Activated CD4-positive, alpha-beta T cell treated with anti-CD3 and anti-CD28 coated beads, Interleukin-2, amount 10 ng/mL, durations not matched to agents 7 days and 5 days (primary cell): ENCODE data around the gene SPAST. TPM values are rescaled to one million over a fixed set of nuclear protein-coding genes. Genes with fewer than 3 reads are reported as not detected.
A peak's percentile ranks its signal among the peaks of the same experiment; 100 is the strongest.
"Not testable (repeated sequence)": the region's sequence is repeated elsewhere in the genome, so short reads cannot be mapped to it uniquely, and the experiment has no call there.

Experiments used
- CTCF ChIA-PET: fragments of 350-600 bp; sonication (Branson Sonifier 250); formaldehyde crosslinking; loops from one replicate; lab custom pipeline; 2021; ENCODE audit warnings: antibody characterized with exemption; lab: Charles Lee
- POLR2A ChIA-PET: fragments of 350-600 bp; sonication (Branson Sonifier 250); formaldehyde crosslinking; loops from one replicate; lab custom pipeline; 2021; ENCODE audit warnings: antibody characterized with exemption; lab: Charles Lee
- DNase-seq: peaks from one replicate; pipeline ENCODE4 v3.0.0-alpha.2; 2020
- H3K27ac Mint-ChIP-seq: one replicate; pipeline ENCODE4 v1.8.0; 2021; ENCODE audit warnings: mild to moderate bottlenecking, moderate library complexity, mixed read lengths
- H3K27me3 Mint-ChIP-seq: one replicate; pipeline ENCODE4 v1.8.0; 2021; ENCODE audit warnings: mixed read lengths
- H3K36me3 Mint-ChIP-seq: one replicate; pipeline ENCODE4 v1.8.0; 2021; ENCODE audit warnings: low read depth, mixed read lengths
- H3K4me1 Mint-ChIP-seq: one replicate; pipeline ENCODE4 v1.8.0; 2021; ENCODE audit warnings: mixed read lengths
- H3K4me3 Mint-ChIP-seq: one replicate; pipeline ENCODE4 v1.8.0; 2021; ENCODE audit warnings: mild to moderate bottlenecking, moderate library complexity, mixed read lengths
- H3K9me3 Mint-ChIP-seq: one replicate; pipeline ENCODE4 v1.8.0; 2021; ENCODE audit warnings: mixed read lengths
- total RNA-seq, 2 experiments: library from RNA; stranded (reverse); gene quantifications; one replicate each; pipeline ENCODE4 v1.2.3, GENCODE V29; 2021

Gene SPAST
- total RNA-seq, 2 experiments from 2014 or later, result 22.4 to 25.2 TPM

- peak overlapping the region; percentile 31 for H3K27ac Mint-ChIP-seq
- DNase-seq, result no peak
- no peaks in the 10 kb centered on the region for H3K4me1 Mint-ChIP-seq
- H3K36me3 Mint-ChIP-seq, result peaks cover 30% of the 10 kb centered on the region
- no peaks in the 10 kb centered on the region for H3K9me3 Mint-ChIP-seq
- CTCF ChIA-PET, result no interaction called here
- POLR2A ChIA-PET, result no interaction called here
- no peaks in the 10 kb centered on the region for H3K27me3 Mint-ChIP-seq
- H3K4me3 Mint-ChIP-seq, result no peak overlapping the region
Measured at GRCh38 chr2:32135409-32135808, 72.1 kb downstream of the SPAST start.

GRCh38 chr2:32136097-32136496, 72.7 kb downstream of the SPAST start:
- POLR2A ChIA-PET, result no interaction called here
- CTCF ChIA-PET, result interaction anchor here (0.6 kb wide), 2 partner anchors 61 to 1971 kb away, joined by 3 to 4 read pairs; no protein-coding TSS in a partner anchor

GRCh38 chr2:32151544-32151943, 88.2 kb downstream of the SPAST start:
- CTCF ChIA-PET, result interaction anchor here (0.8 kb wide), 1 partner anchor 11 kb away, joined by 3 read pairs; no protein-coding TSS in a partner anchor

More at GRCh38 chr2:32136097-32136496, 72.7 kb downstream of the SPAST start:
- Mint-ChIP-seq H3K36me3 (peaks cover 29% of the 10 kb centered on the region), H3K27me3 (no peaks in the 10 kb centered on the region), H3K9me3 (no peaks in the 10 kb centered on the region), H3K4me1 (no peaks in the 10 kb centered on the region), H3K4me3 (no peak overlapping the region), H3K27ac (no peak overlapping the region)
- no peak for DNase-seq

GRCh38 chr2:32159678-32160077, 96.3 kb downstream of the SPAST start:
- peaks cover 4% of the 10 kb centered on the region for H3K4me1 Mint-ChIP-seq
- no peaks in the 10 kb centered on the region for H3K9me3 Mint-ChIP-seq
- ChIA-PET POLR2A (no interaction called here), CTCF (no interaction called here)
- H3K36me3 Mint-ChIP-seq, result peaks cover 9% of the 10 kb centered on the region
- H3K27me3 Mint-ChIP-seq, result no peaks in the 10 kb centered on the region
- H3K27ac Mint-ChIP-seq, result no peak overlapping the region
- no peak for DNase-seq
- H3K4me3 Mint-ChIP-seq, result no peak overlapping the region

More at GRCh38 chr2:32151544-32151943, 88.2 kb downstream of the SPAST start:
- H3K4me3 Mint-ChIP-seq, POLR2A ChIA-PET, H3K9me3 Mint-ChIP-seq, DNase-seq, H3K36me3 Mint-ChIP-seq, H3K27me3 Mint-ChIP-seq, H3K4me1 Mint-ChIP-seq, H3K27ac Mint-ChIP-seq: not testable (repeated sequence)

GRCh38 chr2:32161296-32161695, 97.9 kb downstream of the SPAST start:
- Mint-ChIP-seq H3K9me3 (no peaks in the 10 kb centered on the region), H3K36me3 (peaks cover 12% of the 10 kb centered on the region), H3K27me3 (no peaks in the 10 kb centered on the region), H3K4me1 (peaks cover 9% of the 10 kb centered on the region), H3K27ac (no peak overlapping the region), H3K4me3 (no peak overlapping the region)
- ChIA-PET POLR2A (no interaction called here), CTCF (no interaction called here)
- no peak for DNase-seq

DNA sequence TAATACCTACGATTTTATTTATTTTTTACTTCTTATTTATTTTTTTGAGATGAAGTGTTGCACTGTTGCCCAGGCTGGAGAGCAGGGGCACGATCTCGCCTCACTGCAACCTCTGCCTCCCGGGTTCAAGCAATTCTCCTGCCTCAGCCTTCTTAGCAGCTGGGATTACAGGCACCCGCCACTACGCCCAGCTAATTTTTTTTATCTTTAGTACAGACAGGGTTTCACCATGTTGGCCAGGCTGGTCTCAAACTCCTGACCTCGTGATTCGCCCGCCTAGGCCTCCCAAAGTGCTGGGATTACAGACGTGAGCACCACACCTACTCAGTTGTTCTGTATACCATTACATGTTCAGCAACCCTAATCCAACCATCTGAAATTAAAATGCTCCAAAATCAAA, 100.9 kb downstream of the SPAST start:
- H3K9me3 Mint-ChIP-seq, POLR2A ChIA-PET, DNase-seq, H3K27me3 Mint-ChIP-seq: not testable (repeated sequence)
- Mint-ChIP-seq H3K4me1 (peaks cover 26% of the 10 kb centered on the region), H3K4me3 (peak overlapping the region; percentile 95), H3K36me3 (peaks cover 19% of the 10 kb centered on the region), H3K27ac (peak overlapping the region; percentile 25)
- CTCF ChIA-PET, result interaction anchor here (1.3 kb wide), 1 partner anchor 15 kb away, joined by 3 read pairs; no protein-coding TSS in a partner anchor

DNA sequence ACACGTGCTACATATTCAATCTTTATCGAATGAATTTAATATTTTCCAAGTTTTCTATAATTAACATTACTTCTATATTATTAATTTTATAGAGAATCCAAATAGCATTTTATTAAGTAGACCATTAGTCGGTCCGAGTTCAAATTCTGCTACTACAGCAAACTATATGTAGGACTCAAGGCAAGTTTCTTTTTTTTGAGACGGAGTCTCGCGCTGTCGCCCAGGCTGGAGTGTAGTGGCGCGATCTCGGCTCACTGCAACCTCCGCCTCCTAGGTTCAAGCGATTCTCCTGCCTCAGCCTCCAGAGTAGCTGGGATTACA, 101.6 kb downstream of the SPAST start:
- ChIA-PET POLR2A (interaction anchor here (1.2 kb wide), 1 partner anchor 154 kb away, joined by 4 read pairs; the partner anchor contains the start of gene MEMO1), CTCF (interaction anchor here (1.1 kb wide), 1 partner anchor 101 kb away, joined by 3 read pairs; the partner anchor contains the start of gene SPAST)
- Mint-ChIP-seq H3K36me3 (peaks cover 17% of the 10 kb centered on the region), H3K4me1 (peaks cover 26% of the 10 kb centered on the region), H3K27ac (peak overlapping the region; percentile 96), H3K4me3 (peak overlapping the region; percentile 95)
- H3K9me3 Mint-ChIP-seq, H3K27me3 Mint-ChIP-seq, DNase-seq: not testable (repeated sequence)

- Mint-ChIP-seq H3K9me3 (no peaks in the 10 kb centered on the region), H3K27ac (peak overlapping the region; percentile 96), H3K27me3 (no peaks in the 10 kb centered on the region), H3K4me3 (peak overlapping the region; percentile 95), H3K36me3 (peaks cover 20% of the 10 kb centered on the region), H3K4me1 (peaks cover 26% of the 10 kb centered on the region)
- no peak for DNase-seq
- POLR2A ChIA-PET, result interaction anchor here (0.5 to 1.2 kb wide), 7 partner anchors 9 to 1696 kb away, joined by 3 to 8 read pairs (median 3); partner anchors contain the start of genes DPY30, MEMO1 and SPAST
- CTCF ChIA-PET, result interaction anchor here (0.7 to 1.1 kb wide), 3 partner anchors 21 to 153 kb away, joined by 3 read pairs; partner anchors contain the start of gene SPAST
Measured at GRCh38 chr2:32166115-32166574, 102.8 kb downstream of the SPAST start.

GRCh38 chr2:32168513-32168912, 105.2 kb downstream of the SPAST start:
- Mint-ChIP-seq H3K4me3 (no peak overlapping the region), H3K27me3 (no peaks in the 10 kb centered on the region), H3K9me3 (no peaks in the 10 kb centered on the region), H3K4me1 (peaks cover 34% of the 10 kb centered on the region), H3K27ac (no peak overlapping the region), H3K36me3 (peaks cover 34% of the 10 kb centered on the region)
- ChIA-PET CTCF (no interaction called here), POLR2A (no interaction called here)
- DNase-seq, result no peak

- H3K27me3 Mint-ChIP-seq, result no peaks in the 10 kb centered on the region
- no peak overlapping the region for H3K4me3 Mint-ChIP-seq
Measured at GRCh38 chr2:32172870-32173269, 109.5 kb downstream of the SPAST start.

DNA sequence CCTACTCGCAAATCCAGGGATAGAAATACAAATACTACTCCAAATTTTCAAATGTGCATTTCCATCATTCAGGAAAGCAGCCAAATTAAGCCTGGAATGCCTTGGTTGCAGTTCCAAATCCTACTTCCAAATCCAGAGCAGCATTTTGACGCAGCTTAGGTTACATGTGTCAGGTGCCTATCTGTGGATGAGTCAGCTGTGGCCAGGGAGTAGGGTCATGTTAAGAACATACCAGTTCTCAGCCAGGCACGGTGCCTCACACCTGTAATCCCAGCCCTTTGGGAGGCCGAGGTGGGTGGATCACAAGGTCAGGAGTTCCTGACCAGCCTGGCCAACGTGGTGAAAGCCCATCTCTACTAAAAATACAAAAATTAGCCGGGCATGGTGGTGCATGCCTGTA, 119.3 kb downstream of the SPAST start:
- Mint-ChIP-seq H3K4me3 (no peak overlapping the region), H3K4me1 (peaks cover under 1% of the 10 kb centered on the region), H3K27me3 (no peaks in the 10 kb centered on the region), H3K9me3 (no peaks in the 10 kb centered on the region), H3K27ac (no peak overlapping the region), H3K36me3 (peaks cover 20% of the 10 kb centered on the region)
- POLR2A ChIA-PET, result no interaction called here
- no peak for DNase-seq
- CTCF ChIA-PET, result no interaction called here

More at GRCh38 chr2:32172870-32173269, 109.5 kb downstream of the SPAST start:
- H3K27ac Mint-ChIP-seq, result no peak overlapping the region
- no peak for DNase-seq
- ChIA-PET POLR2A (no interaction called here), CTCF (interaction anchor here (0.6 kb wide), 1 partner anchor 375 kb away, joined by 5 read pairs; no protein-coding TSS in a partner anchor)
- H3K36me3 Mint-ChIP-seq, result peaks cover 37% of the 10 kb centered on the region
- no peaks in the 10 kb centered on the region for H3K9me3 Mint-ChIP-seq
- peaks cover 11% of the 10 kb centered on the region for H3K4me1 Mint-ChIP-seq

- H3K27me3 Mint-ChIP-seq, result no peaks in the 10 kb centered on the region
- H3K9me3 Mint-ChIP-seq, result no peaks in the 10 kb centered on the region
- no peak for DNase-seq
- H3K4me1 Mint-ChIP-seq, result peaks cover 22% of the 10 kb centered on the region
- ChIA-PET POLR2A (no interaction called here), CTCF (interaction anchor here (1.0 kb wide), 1 partner anchor 268 kb away, joined by 3 read pairs; no protein-coding TSS in a partner anchor)
- H3K4me3 Mint-ChIP-seq, result no peak overlapping the region
- no peak overlapping the region for H3K27ac Mint-ChIP-seq
- peaks cover 32% of the 10 kb centered on the region for H3K36me3 Mint-ChIP-seq
Measured at GRCh38 chr2:32189011-32189410, 125.7 kb downstream of the SPAST start.

DNA sequence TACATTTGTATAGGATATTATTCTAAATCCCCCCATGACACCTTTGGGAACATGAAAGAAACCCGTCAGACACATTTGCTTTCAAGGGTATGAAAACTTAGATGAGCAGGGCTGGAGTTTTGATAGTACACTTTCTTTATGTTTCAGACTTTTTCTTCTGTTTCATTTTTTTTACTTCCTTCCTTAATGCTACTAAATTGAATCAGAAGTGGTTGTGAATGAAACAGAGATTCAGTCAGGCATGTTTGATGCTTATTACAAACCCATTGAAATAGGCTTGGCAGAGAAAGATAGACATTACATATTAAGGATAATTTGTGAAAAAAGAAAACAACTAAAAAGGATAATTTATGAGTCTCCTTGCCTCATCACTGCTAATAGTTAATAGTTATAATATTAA, 129.1 kb downstream of the SPAST start:
- H3K27me3 Mint-ChIP-seq, result no peaks in the 10 kb centered on the region
- no peak overlapping the region for H3K4me3 Mint-ChIP-seq
- ChIA-PET CTCF (interaction anchor here (0.6 kb wide), 1 partner anchor 87 kb away, joined by 4 read pairs; no protein-coding TSS in a partner anchor), POLR2A (no interaction called here)
- H3K36me3 Mint-ChIP-seq, result peaks cover 23% of the 10 kb centered on the region
- H3K4me1 Mint-ChIP-seq, result peaks cover 22% of the 10 kb centered on the region
- DNase-seq, result no peak
- no peaks in the 10 kb centered on the region for H3K9me3 Mint-ChIP-seq
- no peak overlapping the region for H3K27ac Mint-ChIP-seq
